Loucy (cell line): Measurements from ENCODE around the gene PLXNB3.

ENCODE experiments used
- H2AFZ ChIP-seq: fragments of 200-600 bp; sonication (generic); 2 replicates; pipeline ENCODE4 v1.6.0; 2016; ENCODE audit warnings: antibody characterized with exemption, mild to moderate bottlenecking, low read length, moderate library complexity
- H3F3A ChIP-seq: fragments of 200-600 bp; 2 replicates; pipeline ENCODE4 v1.6.0; 2016; ENCODE audit warnings: antibody characterized with exemption, low read depth, mild to moderate bottlenecking
- H3K27me3 ChIP-seq: fragments of 200-600 bp; sonication (generic); 2 replicates; pipeline ENCODE4 v1.6.1; 2014; ENCODE audit warnings: low read length, mild to moderate bottlenecking; ENCODE audit not compliant: insufficient read depth, poor library complexity, severe bottlenecking
- H3K36me3 ChIP-seq: fragments of 200-600 bp; sonication (generic); 2 replicates; pipeline ENCODE4 v1.6.1; 2016; ENCODE audit warnings: low read length; ENCODE audit not compliant: insufficient read depth
- H3K4me1 ChIP-seq: fragments of 200-600 bp; sonication (generic); 2 replicates; pipeline ENCODE4 v1.5.1; 2014; ENCODE audit warnings: low read length, mild to moderate bottlenecking; ENCODE audit not compliant: insufficient read depth, poor library complexity, severe bottlenecking
- H3K4me2 ChIP-seq: fragments of 200-600 bp; sonication (generic); 2 replicates; pipeline ENCODE4 v1.6.0; 2014; ENCODE audit warnings: antibody characterized with exemption, low read length, low read depth, mild to moderate bottlenecking; ENCODE audit not compliant: poor library complexity, severe bottlenecking
- H3K4me3 ChIP-seq: fragments of 200-600 bp; sonication (generic); 2 replicates; pipeline ENCODE4 v1.5.1; 2014; ENCODE audit warnings: low read length, mild to moderate bottlenecking, mixed read lengths; ENCODE audit not compliant: poor library complexity, severe bottlenecking
- H3K79me2 ChIP-seq: fragments of 200-600 bp; sonication (generic); 2 replicates; pipeline ENCODE4 v1.6.1; 2014; ENCODE audit warnings: low read length; ENCODE audit not compliant: insufficient read depth
- H3K9ac ChIP-seq: fragments of 200-600 bp; sonication (generic); 2 replicates; pipeline ENCODE4 v1.6.0; 2014; ENCODE audit warnings: mild to moderate bottlenecking, low read depth, low read length, moderate library complexity; ENCODE audit not compliant: poor library complexity, severe bottlenecking
- H3K9me2 ChIP-seq: fragments of 200-600 bp; sonication (generic); replicated peaks from 2 replicates; pipeline ENCODE4 v1.6.1; 2016; ENCODE audit warnings: low read depth, low read length, mixed read lengths
- H3K9me3 ChIP-seq: fragments of 200-600 bp; sonication (generic); 2 replicates; pipeline ENCODE4 v1.6.1; 2014; ENCODE audit warnings: mild to moderate bottlenecking, antibody characterized with exemption, low read length, low read depth; ENCODE audit not compliant: insufficient read depth
- H4K20me1 ChIP-seq: fragments of 200-600 bp; sonication (generic); 2 replicates; pipeline ENCODE4 v1.6.0; 2014; ENCODE audit warnings: antibody characterized with exemption, low read length, mild to moderate bottlenecking; ENCODE audit not compliant: insufficient read depth, poor library complexity, severe bottlenecking
- EZH2phosphoT487 ChIP-seq: fragments of 200-600 bp; IDR thresholded peaks from 2 replicates; pipeline ENCODE4 v1.6.1; 2018; ENCODE audit warnings: antibody characterized with exemption, mild to moderate bottlenecking, moderate library complexity, borderline replicate concordance
- TF ChIP-seq, protein P1 (sequence below): fragments of 200-600 bp; sonication (generic); conservative IDR thresholded peaks from 2 replicates; pipeline ENCODE4 v1.5.1; 2014; ENCODE audit warnings: mild to moderate bottlenecking, antibody characterized with exemption, low read length

The PLXNB3 gene

DNA sequence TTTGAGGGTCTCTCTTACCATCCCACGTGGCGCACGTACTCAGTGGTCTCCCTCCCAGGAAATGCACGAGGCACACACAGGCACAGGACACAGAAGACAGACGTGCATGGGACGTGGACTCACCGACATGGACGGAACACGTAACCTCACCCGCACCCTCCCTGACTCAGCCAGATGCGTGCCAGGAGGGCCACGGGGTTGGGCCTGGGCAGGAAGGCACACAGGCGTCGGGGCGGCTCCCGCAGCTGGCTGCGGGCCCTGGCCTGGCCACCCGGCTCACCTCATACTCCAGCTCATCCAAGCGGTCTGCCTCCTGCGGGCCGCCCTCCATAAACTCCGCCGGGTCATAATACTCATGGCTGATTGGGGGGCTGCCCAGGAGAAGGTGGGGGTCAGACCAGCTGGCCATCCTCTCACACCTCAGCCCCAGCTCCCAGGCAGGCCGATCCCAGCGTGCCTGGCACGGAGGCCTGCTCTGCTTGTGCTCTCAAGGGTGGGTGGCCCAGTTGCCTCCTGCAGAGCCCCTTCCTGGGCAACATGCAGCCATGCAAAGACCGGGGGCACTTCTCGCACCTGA, 43.0 kb downstream of the PLXNB3 start:
- H3K9me2 ChIP-seq: no peaks in the 10 kb centered on the region
- H3F3A ChIP-seq: no peaks in the 10 kb centered on the region
- no peaks in the 10 kb centered on the region for H3K4me1 ChIP-seq
- TF ChIP-seq EZH2phosphoT487: no peak
- TF ChIP-seq, protein P1, sequence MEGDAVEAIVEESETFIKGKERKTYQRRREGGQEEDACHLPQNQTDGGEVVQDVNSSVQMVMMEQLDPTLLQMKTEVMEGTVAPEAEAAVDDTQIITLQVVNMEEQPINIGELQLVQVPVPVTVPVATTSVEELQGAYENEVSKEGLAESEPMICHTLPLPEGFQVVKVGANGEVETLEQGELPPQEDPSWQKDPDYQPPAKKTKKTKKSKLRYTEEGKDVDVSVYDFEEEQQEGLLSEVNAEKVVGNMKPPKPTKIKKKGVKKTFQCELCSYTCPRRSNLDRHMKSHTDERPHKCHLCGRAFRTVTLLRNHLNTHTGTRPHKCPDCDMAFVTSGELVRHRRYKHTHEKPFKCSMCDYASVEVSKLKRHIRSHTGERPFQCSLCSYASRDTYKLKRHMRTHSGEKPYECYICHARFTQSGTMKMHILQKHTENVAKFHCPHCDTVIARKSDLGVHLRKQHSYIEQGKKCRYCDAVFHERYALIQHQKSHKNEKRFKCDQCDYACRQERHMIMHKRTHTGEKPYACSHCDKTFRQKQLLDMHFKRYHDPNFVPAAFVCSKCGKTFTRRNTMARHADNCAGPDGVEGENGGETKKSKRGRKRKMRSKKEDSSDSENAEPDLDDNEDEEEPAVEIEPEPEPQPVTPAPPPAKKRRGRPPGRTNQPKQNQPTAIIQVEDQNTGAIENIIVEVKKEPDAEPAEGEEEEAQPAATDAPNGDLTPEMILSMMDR: no peak
- H2AFZ ChIP-seq: no peak overlapping the region
- no peak overlapping the region for H3K9ac ChIP-seq
- H3K36me3 ChIP-seq: no peaks in the 10 kb centered on the region
- no peaks in the 10 kb centered on the region for H3K79me2 ChIP-seq
- no peaks in the 10 kb centered on the region for H4K20me1 ChIP-seq
- no peak overlapping the region for H3K4me3 ChIP-seq
- H3K9me3 ChIP-seq: no peaks in the 10 kb centered on the region
- H3K27me3 ChIP-seq: no peaks in the 10 kb centered on the region
- no peak overlapping the region for H3K4me2 ChIP-seq

GRCh38 chrX:153807976-153808375, 43.9 kb downstream of the PLXNB3 start:
- H3K27me3 ChIP-seq: no peaks in the 10 kb centered on the region
- H3K9me3 ChIP-seq: no peaks in the 10 kb centered on the region
- H3F3A ChIP-seq: no peaks in the 10 kb centered on the region
- no peak overlapping the region for H2AFZ ChIP-seq
- H3K4me2 ChIP-seq: no peak overlapping the region
- TF ChIP-seq, protein P1: no peak
- no peak for TF ChIP-seq EZH2phosphoT487
- H4K20me1 ChIP-seq: no peaks in the 10 kb centered on the region
- H3K36me3 ChIP-seq: no peaks in the 10 kb centered on the region
- no peak overlapping the region for H3K9ac ChIP-seq
- H3K79me2 ChIP-seq: no peaks in the 10 kb centered on the region
- no peaks in the 10 kb centered on the region for H3K4me1 ChIP-seq
- no peaks in the 10 kb centered on the region for H3K9me2 ChIP-seq
- no peak overlapping the region for H3K4me3 ChIP-seq

DNA sequence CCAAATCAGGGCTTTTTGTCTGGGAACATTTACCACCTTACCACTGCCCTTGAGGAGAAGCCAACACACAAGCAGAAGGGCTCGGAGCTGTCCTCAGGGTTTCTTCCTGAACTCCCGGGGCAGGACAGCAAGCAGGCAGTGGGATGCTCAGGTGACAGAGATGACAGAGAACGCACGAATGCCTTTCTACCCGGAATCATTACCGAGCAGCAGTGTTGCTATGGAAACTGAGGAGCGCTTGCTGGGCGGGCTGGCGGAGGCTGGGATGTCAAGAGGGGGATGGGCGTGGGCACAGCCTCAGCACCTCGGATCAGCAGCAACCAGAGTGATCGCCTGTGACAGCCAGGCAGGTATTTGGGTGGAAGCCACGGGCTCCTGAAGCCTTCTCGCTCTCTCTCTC, 48.2 kb downstream of the PLXNB3 start:
- Histone ChIP-seq H3K36me3 (no peaks in the 10 kb centered on the region), H3K9me2 (no peaks in the 10 kb centered on the region), H3K9ac (no peak overlapping the region), H3K9me3 (no peaks in the 10 kb centered on the region), H3F3A (no peaks in the 10 kb centered on the region), H3K4me2 (no peak overlapping the region), H3K79me2 (no peaks in the 10 kb centered on the region), H3K27me3 (no peaks in the 10 kb centered on the region), H3K4me1 (peaks cover 4% of the 10 kb centered on the region), H4K20me1 (no peaks in the 10 kb centered on the region), H2AFZ (no peak overlapping the region), H3K4me3 (no peak overlapping the region)
- TF ChIP-seq, protein P1: no peak
- no peak for TF ChIP-seq EZH2phosphoT487
